T follicular helper cell (primary cell): Measurements from ENCODE around the gene CDHR4.
"Not testable (repeated sequence)": the region's sequence is repeated elsewhere in the genome, so short reads cannot be mapped to it uniquely, and the experiment has no call there.

Experiments
- DNase-seq: peaks from one replicate; pipeline ENCODE4 v3.0.0-alpha.2; 2020; ENCODE audit warnings: low read depth

CDHR4 gene

GRCh38 chr3:49804141-49805041, 4.7 kb upstream of the CDHR4 start:
- DNase-seq, result no peak

GRCh38 chr3:49803465-49804140, 3.9 kb upstream of the CDHR4 start:
- DNase-seq, result peak; percentile 38

GRCh38 chr3:49802719-49803464, 3.2 kb upstream of the CDHR4 start, which contains the start of gene INKA1:
Gene INKA1 (plus strand): TSS chr3:49803261. CDS start chr3:49803393, 132 bp downstream.
- DNase-seq, result peak; percentile 82

- DNase-seq, result no peak
Measured at GRCh38 chr3:49801160-49801559, 1.5 kb upstream of the CDHR4 start.

- DNase-seq, result no peak
Measured at GRCh38 chr3:49799105-49799504, 568 bp downstream of the CDHR4 start.

- DNase-seq, result no peak
Measured at GRCh38 chr3:49794926-49795905, 4.5 kb downstream of the CDHR4 start.

- DNase-seq, result no peak
Measured at GRCh38 chr3:49794431-49794830, 5.2 kb downstream of the CDHR4 start.

GRCh38 chr3:49793486-49794085, 6.1 kb downstream of the CDHR4 start:
- no peak for DNase-seq

GRCh38 chr3:49792371-49793150, 7.1 kb downstream of the CDHR4 start:
- no peak for DNase-seq

GRCh38 chr3:49791571-49791970, 8.1 kb downstream of the CDHR4 start:
- DNase-seq, result no peak

GRCh38 chr3:49790626-49791411, 8.9 kb downstream of the CDHR4 start:
- no peak for DNase-seq

- no peak for DNase-seq
Measured at GRCh38 chr3:49788056-49788455, 11.6 kb downstream of the CDHR4 start.

GRCh38 chr3:49787536-49787935, 12.1 kb downstream of the CDHR4 start:
- no peak for DNase-seq

GRCh38 chr3:49787182-49787464, 12.6 kb downstream of the CDHR4 start:
- no peak for DNase-seq

- peak; percentile 100 for DNase-seq
Measured at GRCh38 chr3:49786357-49787181, 13.1 kb downstream of the CDHR4 start, which contains the start of gene IP6K1. Gene IP6K1 (minus strand): TSS chr3:49786542. CDS start chr3:49748040, 38,502 bp downstream.

- DNase-seq, result no peak
Measured at GRCh38 chr3:49785565-49786356, 13.9 kb downstream of the CDHR4 start.

- DNase-seq, result not testable (repeated sequence)
Measured at GRCh38 chr3:49782277-49782676, 17.4 kb downstream of the CDHR4 start.
